ENCODE results near the gene MEGF8.

The MEGF8 gene, protein sequence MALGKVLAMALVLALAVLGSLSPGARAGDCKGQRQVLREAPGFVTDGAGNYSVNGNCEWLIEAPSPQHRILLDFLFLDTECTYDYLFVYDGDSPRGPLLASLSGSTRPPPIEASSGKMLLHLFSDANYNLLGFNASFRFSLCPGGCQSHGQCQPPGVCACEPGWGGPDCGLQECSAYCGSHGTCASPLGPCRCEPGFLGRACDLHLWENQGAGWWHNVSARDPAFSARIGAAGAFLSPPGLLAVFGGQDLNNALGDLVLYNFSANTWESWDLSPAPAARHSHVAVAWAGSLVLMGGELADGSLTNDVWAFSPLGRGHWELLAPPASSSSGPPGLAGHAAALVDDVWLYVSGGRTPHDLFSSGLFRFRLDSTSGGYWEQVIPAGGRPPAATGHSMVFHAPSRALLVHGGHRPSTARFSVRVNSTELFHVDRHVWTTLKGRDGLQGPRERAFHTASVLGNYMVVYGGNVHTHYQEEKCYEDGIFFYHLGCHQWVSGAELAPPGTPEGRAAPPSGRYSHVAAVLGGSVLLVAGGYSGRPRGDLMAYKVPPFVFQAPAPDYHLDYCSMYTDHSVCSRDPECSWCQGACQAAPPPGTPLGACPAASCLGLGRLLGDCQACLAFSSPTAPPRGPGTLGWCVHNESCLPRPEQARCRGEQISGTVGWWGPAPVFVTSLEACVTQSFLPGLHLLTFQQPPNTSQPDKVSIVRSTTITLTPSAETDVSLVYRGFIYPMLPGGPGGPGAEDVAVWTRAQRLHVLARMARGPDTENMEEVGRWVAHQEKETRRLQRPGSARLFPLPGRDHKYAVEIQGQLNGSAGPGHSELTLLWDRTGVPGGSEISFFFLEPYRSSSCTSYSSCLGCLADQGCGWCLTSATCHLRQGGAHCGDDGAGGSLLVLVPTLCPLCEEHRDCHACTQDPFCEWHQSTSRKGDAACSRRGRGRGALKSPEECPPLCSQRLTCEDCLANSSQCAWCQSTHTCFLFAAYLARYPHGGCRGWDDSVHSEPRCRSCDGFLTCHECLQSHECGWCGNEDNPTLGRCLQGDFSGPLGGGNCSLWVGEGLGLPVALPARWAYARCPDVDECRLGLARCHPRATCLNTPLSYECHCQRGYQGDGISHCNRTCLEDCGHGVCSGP (N-terminal part only)

DNA sequence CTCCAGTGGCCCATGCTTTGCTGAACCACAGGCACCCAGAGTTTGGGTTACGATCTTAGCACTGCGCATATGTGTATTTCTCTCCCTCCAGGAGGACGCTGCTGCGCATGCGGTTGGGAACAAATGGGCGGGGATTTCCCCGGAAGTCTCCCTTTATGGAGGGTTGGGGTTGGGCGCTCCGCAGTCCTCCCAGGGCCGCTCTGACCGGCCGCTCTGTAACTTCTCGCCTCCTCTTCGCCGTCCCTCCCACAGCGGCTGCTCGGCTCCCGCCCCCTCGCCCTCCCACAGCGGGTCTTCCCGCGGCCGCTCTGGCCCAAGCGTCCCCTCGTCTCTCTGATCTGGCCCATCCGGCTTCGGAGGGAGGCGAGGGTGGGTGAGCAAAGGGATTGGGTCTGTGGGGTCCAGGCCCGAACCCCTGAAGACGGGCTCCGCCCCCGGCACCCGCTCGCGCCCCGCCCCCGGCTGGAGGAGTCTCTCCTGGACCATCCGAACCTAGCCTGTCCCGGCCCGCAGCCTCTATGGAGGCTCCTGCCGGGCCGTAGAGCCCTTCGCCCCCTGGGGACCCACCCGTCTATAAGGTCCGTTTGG, at the start of gene MEGF8:
Gene MEGF8 (plus strand): TSS at position 328 of the 588 bp plus-strand sequence. CDS start 609 bp downstream, outside the sequence.
- DNase-seq (ENCODE audit: extremely low read depth in 1 of 2, low read depth in 1 of 2), result peak; percentile 96 to 97

DNA sequence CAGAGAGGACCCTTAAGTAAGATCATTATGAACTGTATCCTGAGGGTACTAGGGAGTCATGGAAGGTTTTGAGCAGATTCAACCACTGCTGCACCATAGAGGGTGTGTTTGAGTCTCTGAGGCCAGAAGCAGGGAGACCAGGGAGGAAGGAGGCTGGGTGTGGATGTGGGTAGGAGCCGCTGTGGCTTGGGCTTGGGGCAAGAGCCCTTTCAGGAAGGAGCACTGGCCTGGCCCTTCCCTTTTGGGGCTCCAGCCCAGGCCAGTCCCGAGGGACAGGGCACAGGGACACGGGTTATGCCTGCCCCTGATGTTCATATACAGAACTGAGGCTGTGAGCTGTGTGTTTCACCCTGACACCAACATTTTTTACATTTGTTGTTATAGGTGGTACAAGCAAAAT, 49.2 kb upstream of the MEGF8 start:
- no peak for DNase-seq (ENCODE audit: extremely low read depth in 1 of 2, low read depth in 1 of 2)

DNA sequence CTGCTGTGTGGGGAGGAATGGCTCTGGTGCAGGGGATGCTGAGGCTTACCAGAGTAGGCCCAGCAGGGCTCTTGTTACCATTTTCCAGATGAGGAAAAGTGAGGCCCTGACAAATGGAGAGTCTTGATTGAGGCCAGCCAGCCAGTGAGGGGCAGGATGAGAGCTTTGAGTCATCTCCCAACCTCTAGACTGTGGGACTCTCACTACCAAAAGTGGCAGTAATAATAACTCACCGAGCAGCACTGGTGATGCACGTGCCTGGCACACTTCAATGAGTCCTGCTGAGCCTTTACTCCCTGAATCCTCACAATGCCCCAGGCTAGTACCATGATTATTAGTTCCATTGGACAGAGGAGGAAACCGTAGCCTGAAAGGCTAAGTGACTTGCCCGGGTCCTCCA, 48.6 kb upstream of the MEGF8 start:
- no peak for DNase-seq (ENCODE audit: extremely low read depth in 1 of 2, low read depth in 1 of 2)

DNA sequence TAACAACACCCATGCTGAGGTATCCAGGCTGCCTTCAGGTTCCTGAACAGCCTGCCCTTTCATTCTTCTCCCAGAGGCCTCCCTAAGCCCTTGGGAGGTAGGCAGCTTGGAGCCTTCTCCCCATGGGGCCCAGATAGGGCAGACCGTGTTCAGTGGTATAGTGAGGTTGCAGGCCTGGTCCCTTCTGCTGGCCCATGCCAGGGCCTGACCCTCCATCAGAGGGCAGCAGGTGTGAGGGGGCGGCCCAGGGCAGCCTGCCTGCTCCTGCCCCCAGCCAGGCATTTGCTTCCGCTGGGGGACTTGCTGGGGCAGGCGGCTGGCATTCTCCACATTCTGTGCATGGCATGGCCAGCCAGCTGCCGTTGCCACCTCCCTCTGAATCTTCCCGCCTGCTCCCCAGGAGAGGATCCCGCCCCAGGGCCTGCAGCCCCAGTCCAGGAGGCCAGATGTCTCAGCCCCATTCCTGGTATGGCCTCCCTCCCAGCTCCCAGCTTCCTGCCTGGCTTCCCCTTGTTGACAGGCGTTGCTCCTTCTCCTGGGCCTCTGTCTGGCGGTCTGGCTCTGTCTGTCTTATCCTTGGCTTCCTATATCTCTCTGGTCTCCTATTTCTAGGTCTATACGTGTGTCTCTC, 47.5 kb upstream of the MEGF8 start:
- no peak for DNase-seq (ENCODE audit: extremely low read depth in 1 of 2, low read depth in 1 of 2)

DNA sequence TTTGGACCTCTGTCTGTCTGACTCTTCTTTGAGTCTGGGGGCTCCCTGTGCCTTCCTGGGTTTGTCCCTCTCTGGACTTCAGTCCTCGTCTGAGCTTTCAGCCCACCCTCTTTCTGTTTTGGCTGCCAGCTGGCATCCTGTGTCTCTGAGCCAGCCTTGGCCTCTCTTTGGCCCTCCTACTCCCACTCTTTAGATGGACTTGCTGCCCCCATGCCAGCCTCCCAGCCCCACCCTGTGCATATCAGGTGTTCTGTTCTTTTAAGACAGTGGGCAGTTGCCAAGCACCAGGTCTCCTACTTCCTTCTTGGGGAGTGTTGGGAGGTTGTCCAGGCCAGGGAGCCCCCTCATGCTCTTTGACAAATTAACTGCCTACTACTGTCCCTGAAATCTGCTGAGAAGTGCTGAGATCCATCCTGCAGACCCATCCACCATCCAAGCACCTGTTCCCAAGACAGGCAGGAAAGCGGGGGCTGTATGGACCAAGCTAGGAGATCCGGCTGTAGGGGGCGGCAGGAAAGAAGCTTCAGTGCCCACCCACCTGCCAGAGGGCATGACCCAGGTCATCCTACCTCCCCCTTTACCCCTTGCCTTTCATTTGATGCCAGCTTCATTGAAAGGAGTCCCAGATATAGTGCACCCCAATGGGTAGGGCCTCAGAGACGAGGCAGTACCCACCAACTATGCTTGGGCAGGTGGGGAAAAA, 46.8 kb upstream of the MEGF8 start:
- no peak for DNase-seq (ENCODE audit: extremely low read depth in 1 of 2, low read depth in 1 of 2)

DNA sequence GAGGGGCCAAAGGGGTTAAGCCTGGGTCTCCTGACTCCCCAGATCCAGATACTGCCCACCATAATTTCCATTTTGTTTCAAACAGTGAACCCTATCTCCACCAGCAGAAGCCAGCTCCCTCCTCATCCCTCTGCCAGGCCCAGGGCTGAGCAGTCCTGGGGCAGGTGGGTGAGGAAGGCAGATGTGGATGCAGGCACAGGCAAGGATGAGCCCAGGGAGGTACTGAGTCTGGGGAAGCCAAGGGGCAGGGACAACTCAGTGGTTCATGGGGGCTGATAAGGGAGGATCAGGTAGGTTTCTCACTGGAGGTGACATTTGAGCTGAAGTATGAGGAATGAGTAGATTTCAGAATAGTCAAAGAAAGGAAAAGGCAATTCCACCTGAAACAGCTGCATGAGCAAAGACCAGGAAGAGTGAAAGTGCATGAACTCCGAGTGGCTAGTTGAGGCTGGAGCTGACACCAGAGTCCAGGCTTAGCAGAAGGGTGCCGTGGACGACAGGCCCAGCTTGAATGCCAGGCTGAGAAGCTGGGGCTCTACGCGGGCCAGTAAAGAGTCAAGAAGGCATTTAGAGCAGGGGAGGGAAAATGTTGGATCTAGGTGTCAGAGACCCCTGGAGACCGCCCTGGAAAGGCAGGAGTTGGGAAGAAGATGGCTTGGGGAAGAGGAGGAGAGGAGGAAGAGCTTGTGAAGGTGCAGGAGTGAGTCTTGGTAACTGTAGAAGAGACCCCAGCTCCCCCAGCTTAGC, 46.1 kb upstream of the MEGF8 start:
- DNase-seq (ENCODE audit: extremely low read depth in 1 of 2, low read depth in 1 of 2), result no peak

DNA sequence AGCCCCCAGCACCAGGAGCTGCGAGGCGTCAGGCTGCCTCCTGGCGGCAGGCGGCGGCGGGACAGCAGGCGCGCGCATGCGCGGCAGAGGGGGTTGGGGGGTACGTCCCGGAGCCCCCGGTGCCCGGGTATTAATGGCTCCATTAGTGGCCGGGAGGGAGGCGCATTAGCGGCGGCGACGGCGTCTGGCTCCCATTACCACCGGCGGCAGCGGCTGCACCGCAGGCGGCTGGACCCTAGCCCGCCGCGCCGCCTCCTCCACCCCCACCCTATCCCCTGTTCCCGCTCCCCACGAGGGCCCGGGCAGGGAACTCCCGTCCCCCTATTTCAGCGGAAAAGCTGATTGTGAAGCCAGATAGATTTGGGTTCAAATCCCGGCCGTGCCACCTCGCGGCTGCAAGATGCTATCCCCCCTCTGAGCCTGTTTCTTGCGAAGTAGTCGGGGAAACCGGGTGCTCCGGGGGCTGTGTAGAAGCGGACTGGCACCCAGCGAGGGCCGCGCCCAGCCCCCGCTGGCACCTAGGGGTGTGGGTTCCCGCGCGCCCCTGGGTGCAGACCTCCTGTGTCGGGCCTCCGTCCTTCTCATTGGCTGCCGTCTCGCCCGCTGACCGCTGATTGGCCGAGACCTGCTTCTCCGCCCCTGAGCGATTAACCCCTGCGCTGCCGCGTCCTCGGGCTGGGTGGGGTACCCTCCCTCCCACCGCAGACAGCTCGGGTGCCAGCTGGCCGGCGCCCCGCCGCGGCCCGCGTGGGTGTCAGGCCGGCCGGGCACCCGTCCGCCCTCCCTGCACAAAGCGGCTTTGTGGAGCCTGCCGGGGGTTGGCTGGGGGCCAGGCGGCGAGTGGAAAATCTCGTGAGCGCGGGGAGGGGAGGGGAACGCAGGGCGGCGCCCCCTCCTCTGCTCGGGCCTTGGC, 45.3 kb upstream of the MEGF8 start:
- DNase-seq (ENCODE audit: extremely low read depth in 1 of 2, low read depth in 1 of 2), result peak; percentile 57 to 76

DNA sequence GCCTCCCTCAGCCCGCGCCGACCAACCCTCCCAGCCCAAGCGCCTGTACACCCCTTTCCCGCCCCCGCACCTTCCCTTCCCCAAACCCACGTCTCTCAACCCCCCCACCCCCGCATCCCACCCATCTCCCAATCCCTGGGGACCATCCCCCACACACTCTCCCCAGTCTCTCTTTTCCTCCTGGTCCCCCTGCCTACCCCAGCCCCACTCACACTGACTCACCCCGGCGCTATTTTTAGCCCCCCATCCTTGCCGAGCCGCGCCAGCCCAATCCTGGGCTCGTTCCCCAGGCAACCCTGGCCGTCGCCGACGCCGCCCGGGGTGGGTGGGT, 44.7 kb upstream of the MEGF8 start:
- DNase-seq (ENCODE audit: extremely low read depth in 1 of 2, low read depth in 1 of 2), result no peak

DNA sequence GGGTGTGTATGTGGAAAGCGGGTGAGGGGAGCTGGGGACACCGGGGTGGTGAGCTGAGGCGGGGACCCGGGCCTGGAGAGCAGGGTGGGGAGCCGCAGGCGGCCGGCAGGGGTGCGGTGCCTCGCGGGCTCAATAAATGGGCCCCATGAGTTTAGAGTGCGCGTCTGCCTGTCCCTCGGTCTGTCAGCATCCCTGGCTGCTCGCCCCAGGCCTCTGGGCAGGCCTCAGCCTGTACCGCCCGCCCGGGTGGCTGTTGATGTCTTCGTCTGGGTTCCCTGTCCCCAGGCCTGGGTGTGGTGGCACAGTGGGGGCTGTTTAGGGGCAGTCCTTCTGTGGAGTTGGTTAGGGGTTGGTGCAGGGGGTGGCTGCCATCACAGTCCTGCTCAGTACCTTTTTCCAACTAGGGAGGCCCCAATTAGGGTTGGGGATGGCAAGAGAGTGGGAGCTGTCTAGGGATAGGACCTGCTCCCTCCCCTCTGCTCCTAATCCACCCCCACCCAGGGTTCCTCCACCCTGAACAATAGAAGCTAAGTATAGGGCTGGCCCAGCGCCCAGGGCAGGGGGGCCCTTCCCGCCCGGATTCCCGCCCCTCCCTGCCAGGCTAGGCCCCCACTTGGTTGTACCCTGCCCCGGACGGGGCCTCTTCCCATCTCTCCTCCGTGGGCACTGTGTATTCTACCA, 44.1 kb upstream of the MEGF8 start:
- no peak for DNase-seq (ENCODE audit: extremely low read depth in 1 of 2, low read depth in 1 of 2)

DNA sequence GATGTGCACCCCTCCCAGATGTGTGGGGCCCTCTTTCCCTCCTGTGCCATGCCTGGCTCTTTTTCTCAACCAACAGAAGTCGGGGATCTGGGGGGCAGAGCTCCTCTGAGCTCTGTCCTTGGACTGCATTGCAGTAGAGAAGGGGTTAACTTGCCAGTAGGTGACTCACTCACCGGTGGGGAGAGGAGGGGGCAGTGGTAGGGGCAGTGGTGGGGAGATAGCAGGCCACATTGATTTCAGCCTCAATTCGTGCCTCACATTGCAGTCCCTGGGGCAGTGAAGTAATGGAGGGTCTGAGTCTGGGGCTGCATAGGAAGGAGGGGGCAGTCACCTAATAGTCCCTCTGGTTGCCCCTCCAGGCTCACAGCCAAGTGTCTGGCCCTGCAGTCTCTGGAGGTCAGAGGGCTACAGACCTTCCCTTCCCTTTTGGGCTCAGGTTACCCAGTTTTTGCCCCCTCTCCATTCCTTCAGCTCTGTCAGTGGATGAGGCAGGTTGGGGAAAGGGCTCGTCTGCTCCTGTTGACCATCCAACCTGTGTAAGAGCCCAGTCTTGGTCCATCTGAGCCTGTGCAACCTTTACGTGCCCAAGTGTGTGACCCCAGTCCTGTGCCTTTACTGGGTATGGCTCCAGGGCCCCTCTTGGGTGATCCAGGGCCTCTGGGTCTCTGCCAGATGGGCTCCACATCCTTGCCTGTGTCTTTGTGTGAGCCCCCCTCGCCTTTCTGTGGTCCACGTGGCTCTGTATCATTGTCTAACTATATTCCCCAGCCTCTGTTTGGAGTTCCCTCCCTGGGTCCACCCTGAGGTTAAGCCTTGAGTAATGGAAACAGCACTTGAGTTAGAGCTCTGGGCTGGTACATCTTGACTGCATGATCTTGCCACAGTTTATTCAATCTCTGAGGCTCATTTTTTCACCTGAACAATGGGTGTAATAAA, 43.3 kb upstream of the MEGF8 start:
- no peak for DNase-seq (ENCODE audit: extremely low read depth in 1 of 2, low read depth in 1 of 2)

DNA sequence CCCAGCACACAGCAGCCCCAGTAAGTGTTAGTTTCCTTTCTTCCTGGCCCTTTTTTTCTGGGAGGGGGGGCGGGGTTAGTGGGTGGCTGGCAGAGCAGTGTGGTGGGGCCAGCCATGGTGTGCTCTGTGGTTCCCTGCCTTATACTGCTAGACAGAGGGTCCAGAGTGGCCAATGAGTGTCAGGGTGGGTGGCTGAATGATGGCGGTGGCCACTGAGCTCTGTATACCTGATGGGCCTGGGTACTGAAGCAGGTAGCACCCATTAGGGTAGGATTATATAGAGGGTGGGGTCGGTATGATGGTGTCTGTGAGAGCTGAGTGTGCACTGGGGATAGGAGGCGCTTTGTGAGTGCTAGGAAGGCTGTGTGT, 42.6 kb upstream of the MEGF8 start:
- no peak for DNase-seq (ENCODE audit: extremely low read depth in 1 of 2, low read depth in 1 of 2)

DNA sequence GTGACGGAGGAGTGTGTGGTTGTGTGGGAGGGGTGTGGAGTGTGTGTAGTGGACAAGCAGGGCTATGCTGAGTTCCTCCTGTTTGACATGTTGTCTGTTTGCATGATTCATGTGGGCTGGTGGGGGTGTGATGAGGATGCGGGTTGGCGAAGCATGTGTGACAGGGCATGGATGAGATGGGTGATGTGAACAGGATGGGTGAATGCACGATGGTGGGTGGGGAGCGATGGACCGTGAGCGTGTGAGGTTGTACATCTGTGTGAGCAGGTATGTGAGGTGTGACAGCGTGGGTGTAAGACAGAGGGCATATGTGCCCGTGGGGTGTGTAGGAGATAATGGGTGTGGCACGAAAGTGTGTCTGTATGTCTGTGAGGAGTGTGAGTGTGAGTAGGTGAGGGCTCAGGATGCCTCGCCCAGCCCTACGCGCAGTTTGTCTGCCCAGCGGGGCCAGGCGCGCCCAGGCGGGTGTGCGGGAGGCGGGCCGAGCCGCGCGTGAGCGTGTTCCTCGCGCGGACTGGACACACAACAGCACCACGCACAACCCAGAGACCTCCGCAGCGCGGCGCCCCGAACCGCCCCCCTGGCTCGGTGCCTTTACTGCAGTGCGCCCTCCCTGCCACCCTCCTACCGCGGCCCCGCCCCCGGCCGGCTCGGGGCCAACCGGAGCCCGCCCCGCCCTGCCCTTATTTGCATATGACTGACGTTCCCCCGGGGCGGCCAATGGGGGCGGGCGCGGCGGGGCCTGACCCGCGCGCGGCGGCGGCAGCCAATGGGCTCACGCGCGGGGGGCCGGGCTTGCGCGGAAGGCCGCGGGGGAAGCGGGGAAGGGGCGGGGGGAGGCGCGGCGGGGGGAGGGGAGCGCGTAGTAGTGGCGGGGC, 42.0 kb upstream of the MEGF8 start:
- DNase-seq (ENCODE audit: extremely low read depth in 1 of 2, low read depth in 1 of 2), result peak; percentile 88 to 96

DNA sequence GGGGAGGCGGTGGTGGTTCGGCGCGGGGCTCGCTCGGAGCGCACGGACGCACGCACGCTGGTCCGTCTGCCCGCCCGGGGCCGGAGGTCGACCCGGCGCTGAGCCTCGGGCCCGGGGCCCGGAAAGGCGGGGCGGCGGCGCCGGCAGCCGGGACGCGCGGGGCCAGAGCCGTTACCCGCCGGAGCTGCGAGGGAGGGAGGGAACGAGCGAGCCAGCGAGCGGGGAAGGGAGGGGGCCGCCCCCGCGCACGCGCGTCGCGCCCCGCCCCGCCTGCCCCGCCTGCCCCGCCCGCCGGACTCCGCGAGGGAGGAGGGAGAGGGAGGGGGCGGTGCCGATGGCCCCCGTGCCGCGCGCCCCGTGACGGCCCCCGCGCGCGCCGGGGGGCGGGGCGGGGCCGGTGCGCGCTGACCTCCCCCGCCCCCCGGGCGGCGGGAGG, 41.4 kb upstream of the MEGF8 start:
- peak; percentile 32 to 79 for DNase-seq (ENCODE audit: extremely low read depth in 1 of 2, low read depth in 1 of 2)

DNA sequence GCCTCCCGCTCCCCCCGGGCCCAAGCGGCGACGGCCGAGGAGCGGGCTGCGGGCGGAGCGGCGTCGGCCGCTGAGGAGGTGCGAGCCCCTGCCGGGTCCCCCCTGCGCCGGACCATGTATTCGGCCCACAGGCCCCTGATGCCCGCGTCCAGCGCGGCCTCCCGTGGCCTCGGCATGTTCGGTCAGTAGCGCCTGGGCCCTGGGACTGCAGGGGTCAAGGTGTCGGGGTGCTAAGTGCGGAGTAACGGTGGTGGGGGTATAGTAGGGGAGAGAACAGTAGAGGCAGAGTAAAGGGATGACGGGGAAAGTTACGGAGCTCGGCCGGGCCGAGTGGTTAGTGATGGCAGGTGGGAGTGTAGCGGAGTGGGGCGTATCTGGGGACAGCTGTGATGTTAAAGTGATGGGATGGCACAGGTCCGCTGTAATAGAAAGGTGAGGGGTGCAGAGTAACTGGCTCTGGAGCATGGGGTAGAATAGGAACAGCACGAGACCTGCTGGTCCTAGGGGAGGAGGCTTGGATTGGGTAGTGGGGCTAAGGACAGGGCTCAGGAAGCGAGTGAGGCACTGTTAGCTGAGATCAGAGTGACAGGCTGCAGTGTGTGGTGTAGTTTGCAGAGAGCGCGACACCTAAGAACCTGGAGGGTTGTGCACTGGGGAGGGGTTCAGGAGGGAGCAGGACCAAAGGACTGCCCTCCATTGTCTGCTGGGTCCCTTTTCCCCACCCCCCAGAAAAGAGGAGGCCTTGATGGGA, 40.7 kb upstream of the MEGF8 start:
- no peak for DNase-seq (ENCODE audit: extremely low read depth in 1 of 2, low read depth in 1 of 2)

DNA sequence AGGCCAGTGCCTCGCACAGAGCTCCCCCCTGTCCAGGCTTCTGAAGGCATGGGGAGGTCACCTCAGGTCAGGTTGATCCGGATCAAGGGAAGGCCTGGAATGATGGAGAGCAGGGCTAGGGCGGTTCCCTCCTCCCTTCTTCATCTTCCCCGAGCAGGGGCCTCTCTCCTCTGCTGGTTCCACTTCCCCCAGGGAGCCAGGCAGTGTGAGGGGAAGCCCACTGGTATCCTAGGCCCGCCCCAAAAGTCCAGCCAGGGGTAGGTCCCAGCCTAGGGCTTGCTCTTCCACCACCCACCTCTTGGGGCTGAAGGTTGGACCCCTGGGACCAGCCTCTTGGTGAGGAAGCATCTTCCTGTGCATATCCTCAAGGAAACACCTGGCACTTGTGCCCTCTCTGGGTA, 39.9 kb upstream of the MEGF8 start:
- no peak for DNase-seq (ENCODE audit: extremely low read depth in 1 of 2, low read depth in 1 of 2)

Data from activated CD8-positive, alpha-beta memory T cell treated with anti-CD3 and anti-CD28 coated beads for 1 hour (primary cell).